ENCODE results near the gene ELMO3. TPM values are rescaled to one million over a fixed set of nuclear protein-coding genes. Genes with fewer than 3 reads are reported as not detected.

The ELMO3 gene
- total RNA-seq, 6 donors from 2014 or later = 17.4 to 26.2 (median 24.4) TPM

- WGBS, 2 donors = 97 to 100% methylated on average over 3 of the region's 3 CpGs
- ATAC-seq (ENCODE audit: low FRiP score in 2 of 2) = no peak
These were observed 39.3 kb downstream of the ELMO3 start for GRCh38 chr16:67238278-67238575.

DNA sequence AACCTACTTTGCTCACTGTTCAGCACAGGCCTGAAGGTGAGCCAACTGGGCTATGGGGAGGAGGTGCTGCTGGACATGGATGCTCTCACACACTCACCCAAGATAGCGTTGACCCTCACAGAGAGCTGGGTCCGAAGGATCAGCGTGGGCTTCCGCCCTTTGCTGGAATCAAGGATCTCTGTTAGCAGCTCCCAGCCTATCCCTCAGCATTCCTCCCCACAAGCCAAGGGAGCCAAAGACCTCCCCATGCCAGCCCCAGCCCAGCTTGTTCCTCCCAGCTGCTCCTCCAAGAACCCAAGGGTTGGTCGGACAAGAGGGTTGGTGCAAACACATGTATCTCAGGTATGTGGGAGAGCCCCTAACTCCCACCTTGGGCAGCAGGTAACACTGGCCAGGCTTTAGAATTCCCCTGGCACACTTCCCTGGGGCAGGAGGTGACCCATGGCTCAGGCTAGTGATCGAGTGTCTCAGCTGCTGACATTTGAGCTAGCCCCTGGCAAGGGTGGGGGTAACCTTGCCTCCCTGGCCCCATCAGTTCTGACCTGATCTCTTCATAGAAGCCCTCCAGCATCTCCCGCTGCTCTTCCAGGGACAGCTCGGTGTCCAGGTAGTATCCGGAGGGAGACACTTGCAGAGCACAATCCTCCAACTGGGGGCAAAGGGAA is 40.0 kb downstream of the ELMO3 start:
- no peaks in the 10 kb centered on the region for H3K27me3 ChIP-seq
- peaks cover 45 to 65% (median 52%) of the 10 kb centered on the region in 4 donors for H3K4me1 ChIP-seq
- 81 to 84% methylated on average over 6 to 9 of the region's 9 CpGs for WGBS, 2 donors
- H3K4me3 ChIP-seq = no peak overlapping the region
- no peak for DNase-seq
- TF ChIP-seq EP300 (IDR thresholded peaks at IDR 0.05) = no peak
- TF ChIP-seq POLR2AphosphoS5 (IDR thresholded peaks at IDR 0.05) = no peak
- no peak for TF ChIP-seq POLR2A (IDR thresholded peaks at IDR 0.05)
- TF ChIP-seq, protein P1, sequence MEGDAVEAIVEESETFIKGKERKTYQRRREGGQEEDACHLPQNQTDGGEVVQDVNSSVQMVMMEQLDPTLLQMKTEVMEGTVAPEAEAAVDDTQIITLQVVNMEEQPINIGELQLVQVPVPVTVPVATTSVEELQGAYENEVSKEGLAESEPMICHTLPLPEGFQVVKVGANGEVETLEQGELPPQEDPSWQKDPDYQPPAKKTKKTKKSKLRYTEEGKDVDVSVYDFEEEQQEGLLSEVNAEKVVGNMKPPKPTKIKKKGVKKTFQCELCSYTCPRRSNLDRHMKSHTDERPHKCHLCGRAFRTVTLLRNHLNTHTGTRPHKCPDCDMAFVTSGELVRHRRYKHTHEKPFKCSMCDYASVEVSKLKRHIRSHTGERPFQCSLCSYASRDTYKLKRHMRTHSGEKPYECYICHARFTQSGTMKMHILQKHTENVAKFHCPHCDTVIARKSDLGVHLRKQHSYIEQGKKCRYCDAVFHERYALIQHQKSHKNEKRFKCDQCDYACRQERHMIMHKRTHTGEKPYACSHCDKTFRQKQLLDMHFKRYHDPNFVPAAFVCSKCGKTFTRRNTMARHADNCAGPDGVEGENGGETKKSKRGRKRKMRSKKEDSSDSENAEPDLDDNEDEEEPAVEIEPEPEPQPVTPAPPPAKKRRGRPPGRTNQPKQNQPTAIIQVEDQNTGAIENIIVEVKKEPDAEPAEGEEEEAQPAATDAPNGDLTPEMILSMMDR (IDR thresholded peaks at IDR 0.05) = no peak
- H3K9me3 ChIP-seq = no peaks in the 10 kb centered on the region
- H3K27ac ChIP-seq = peak overlapping the region; percentile 93 to 96 (median 95)
- ATAC-seq (ENCODE audit: low FRiP score in 2 of 2) = no peak
- peaks cover 44 to 61% (median 54%) of the 10 kb centered on the region in 4 donors for H3K36me3 ChIP-seq

More at GRCh38 chr16:67238278-67238575, 39.3 kb downstream of the ELMO3 start:
- TF ChIP-seq, protein P1 (IDR thresholded peaks at IDR 0.05) = no peak
- TF ChIP-seq POLR2A (IDR thresholded peaks at IDR 0.05) (no peak), POLR2AphosphoS5 (IDR thresholded peaks at IDR 0.05) (no peak), EP300 (IDR thresholded peaks at IDR 0.05) (no peak)
- Histone ChIP-seq H3K9me3 (no peaks in the 10 kb centered on the region), H3K27ac (peak overlapping the region in 2 of 4 donors; percentile 46 to 95), H3K4me3 (no peak overlapping the region), H3K36me3 (peaks cover 51 to 68% (median 61%) of the 10 kb centered on the region in 4 donors), H3K4me1 (peaks cover 38 to 58% (median 45%) of the 10 kb centered on the region in 4 donors), H3K27me3 (no peaks in the 10 kb centered on the region)
- no peak for DNase-seq

DNA sequence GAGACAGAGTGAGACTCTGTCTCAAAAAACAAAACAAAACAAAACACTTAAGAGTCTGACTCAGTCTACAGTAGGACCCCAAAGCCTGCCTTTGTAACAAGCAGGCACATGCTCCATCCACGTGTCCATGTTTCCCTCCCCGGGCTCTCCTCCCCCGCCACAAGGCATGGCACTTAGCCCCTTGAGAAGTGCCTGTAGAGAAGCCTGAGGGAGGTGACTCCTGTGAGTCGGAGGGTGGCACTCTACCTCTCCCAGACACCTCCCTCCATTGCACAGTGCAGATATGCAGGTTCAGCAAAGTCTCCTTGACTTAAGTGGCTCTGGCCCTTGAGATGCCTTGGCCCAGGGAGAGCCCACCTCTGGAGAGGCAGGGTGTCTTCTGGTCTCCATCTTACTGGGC is 41.6 kb downstream of the ELMO3 start:
- Histone ChIP-seq H3K4me1 (peaks cover 61 to 80% (median 68%) of the 10 kb centered on the region in 4 donors), H3K27me3 (no peaks in the 10 kb centered on the region), H3K36me3 (peaks cover 30 to 45% (median 38%) of the 10 kb centered on the region in 4 donors), H3K9me3 (no peaks in the 10 kb centered on the region), H3K4me3 (no peak overlapping the region), H3K27ac (peak overlapping the region; percentile 93 to 96 (median 95))
- ATAC-seq (ENCODE audit: low FRiP score in 2 of 2) (peak; percentile 9 to 84), DNase-seq (peak in 1 of 2 donors; percentile 93)
- TF ChIP-seq POLR2AphosphoS5 (IDR thresholded peaks at IDR 0.05) = peak; percentile 18
- no peak for TF ChIP-seq POLR2A (IDR thresholded peaks at IDR 0.05)
- TF ChIP-seq, protein P1 (IDR thresholded peaks at IDR 0.05) = no peak
- TF ChIP-seq EP300 (IDR thresholded peaks at IDR 0.05) = peak in 1 of 4 donors; percentile 22
- 35 to 54% methylated on average over 4 of the region's 4 CpGs for WGBS, 2 donors

- 36 to 40% methylated on average over 9 to 10 of the region's 10 CpGs for WGBS, 2 donors
- Histone ChIP-seq H3K27ac (peak overlapping the region; percentile 93 to 96 (median 95)), H3K27me3 (no peaks in the 10 kb centered on the region), H3K36me3 (peaks cover 23 to 38% (median 30%) of the 10 kb centered on the region in 4 donors), H3K9me3 (no peaks in the 10 kb centered on the region), H3K4me1 (peaks cover 66 to 84% (median 72%) of the 10 kb centered on the region in 4 donors), H3K4me3 (no peak overlapping the region)
- peak in 1 of 2 donors; percentile 90 for DNase-seq
- TF ChIP-seq EP300 (IDR thresholded peaks at IDR 0.05) (no peak), POLR2A (IDR thresholded peaks at IDR 0.05) (no peak), POLR2AphosphoS5 (IDR thresholded peaks at IDR 0.05) (peak; percentile 47 to 70)
- TF ChIP-seq, protein P1 (IDR thresholded peaks at IDR 0.05) = no peak
- peak; percentile 5 to 72 for ATAC-seq (ENCODE audit: low FRiP score in 2 of 2)
These were observed 42.3 kb downstream of the ELMO3 start for GRCh38 chr16:67241008-67241900.

All from upper lobe of left lung (tissue), 6 donors.